ENCODE data around the gene LAMA4. TPM values are rescaled to one million over a fixed set of nuclear protein-coding genes. Genes with fewer than 3 reads are reported as not detected.

The LAMA4 gene
- polyA plus RNA-seq, 3 donors from 2014 or later = not detected

GRCh38 chr6:112172540-112172939 lies 81.8 kb downstream of the LAMA4 start:
- no peaks in the 10 kb centered on the region for H3K4me1 Mint-ChIP-seq
- no peak overlapping the region for H3K4me3 Mint-ChIP-seq
- peaks cover 0 to 2% (median 0%) of the 10 kb centered on the region in 6 donors for H3K9me3 Mint-ChIP-seq
- H3K27ac Mint-ChIP-seq = no peak overlapping the region
- H3K36me3 Mint-ChIP-seq = no peaks in the 10 kb centered on the region
- DNase-seq = no peak
- peaks cover 0 to 17% (median 3%) of the 10 kb centered on the region in 3 donors for H3K27me3 Mint-ChIP-seq (ENCODE audit: low read depth in 3 of 3)

- no peak overlapping the region for H3K27ac Mint-ChIP-seq
- no peak for DNase-seq
- H3K9me3 Mint-ChIP-seq = peaks cover 0 to 2% (median 0%) of the 10 kb centered on the region in 6 donors
- H3K27me3 Mint-ChIP-seq (ENCODE audit: low read depth in 3 of 3) = peaks cover 0 to 17% (median 9%) of the 10 kb centered on the region in 3 donors
- H3K36me3 Mint-ChIP-seq = no peaks in the 10 kb centered on the region
- H3K4me3 Mint-ChIP-seq = no peak overlapping the region
- no peaks in the 10 kb centered on the region for H3K4me1 Mint-ChIP-seq
These were observed 84.8 kb downstream of the LAMA4 start for GRCh38 chr6:112169541-112169940.

DNA sequence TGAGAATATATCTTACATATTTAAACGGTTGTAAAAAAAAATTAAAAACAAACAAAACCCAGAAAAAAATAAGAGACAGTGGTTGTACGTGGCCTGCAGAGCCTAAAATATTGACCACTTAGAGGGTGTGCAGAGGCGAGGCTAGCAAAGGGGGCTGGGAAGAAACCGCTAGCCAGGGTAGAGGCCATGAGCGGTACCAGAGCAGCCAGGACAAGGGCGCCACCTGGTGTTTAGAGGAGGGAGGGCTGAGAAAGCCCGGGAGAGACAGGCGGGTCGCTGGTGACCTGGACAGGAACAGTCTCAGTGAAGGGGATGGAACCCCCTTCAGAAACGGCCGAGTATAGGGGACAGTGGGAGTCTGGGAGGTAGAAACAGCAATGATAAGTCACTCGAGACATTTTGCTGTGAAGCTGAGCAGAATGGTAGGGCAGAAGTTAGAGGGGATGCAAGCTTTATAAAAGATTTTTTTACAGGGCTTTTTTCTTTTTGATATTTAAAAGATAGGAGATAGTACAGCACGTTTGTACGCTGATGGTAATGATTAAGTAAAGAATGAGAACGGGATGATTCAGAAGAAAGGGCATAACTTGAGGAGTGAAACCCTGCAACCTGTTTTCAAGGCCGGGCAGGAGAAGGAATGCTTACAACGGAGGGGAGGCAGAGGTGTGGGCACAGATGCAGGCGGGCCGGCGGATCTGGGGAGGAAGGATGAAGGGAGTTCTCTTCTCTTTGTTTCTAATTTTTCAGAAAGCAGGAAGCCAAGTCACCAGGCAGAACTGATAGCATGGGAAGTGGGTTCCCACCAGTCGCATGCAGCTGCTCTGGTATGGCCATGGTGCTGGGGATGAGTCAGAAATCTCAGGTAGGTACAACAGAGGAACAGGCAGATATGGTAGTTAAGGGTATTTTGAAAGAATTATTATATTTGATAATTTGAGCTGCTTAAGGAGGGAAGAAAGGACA lies 90.8 kb downstream of the LAMA4 start:
- Mint-ChIP-seq H3K9me3 (no peaks in the 10 kb centered on the region), H3K4me1 (peaks cover 6% of the 10 kb centered on the region in 2 donors), H3K27me3 (ENCODE audit: low read depth in 3 of 3) (peaks cover 6 to 36% (median 24%) of the 10 kb centered on the region in 3 donors), H3K36me3 (no peaks in the 10 kb centered on the region), H3K4me3 (peak overlapping the region in 1 of 5 donors; percentile 28), H3K27ac (no peak overlapping the region)
- DNase-seq = peak; percentile 47 to 63 (median 53)

DNA sequence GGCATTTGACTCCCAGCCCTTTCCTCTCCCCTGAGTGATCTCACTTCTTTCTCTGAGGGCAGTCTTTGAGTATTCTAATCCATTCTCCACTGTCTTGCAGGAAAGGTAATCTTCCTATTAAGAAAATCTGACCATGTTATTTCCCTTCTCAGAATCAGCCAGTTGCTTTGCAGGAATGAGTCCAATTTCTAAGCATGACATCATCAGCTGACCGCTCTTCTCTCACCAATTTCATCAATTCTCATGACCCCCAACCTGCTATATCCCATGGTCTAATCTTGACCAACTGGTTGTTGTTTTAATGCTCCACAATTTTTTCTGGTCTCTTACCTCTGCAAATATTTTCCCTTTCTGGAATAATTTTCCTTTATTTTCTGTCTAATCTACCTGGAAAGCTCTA lies 93.6 kb downstream of the LAMA4 start:
- Mint-ChIP-seq H3K36me3 (no peaks in the 10 kb centered on the region), H3K27me3 (ENCODE audit: low read depth in 3 of 3) (peaks cover 8 to 29% (median 25%) of the 10 kb centered on the region in 3 donors), H3K4me1 (peaks cover 6% of the 10 kb centered on the region in 2 donors), H3K27ac (no peak overlapping the region), H3K9me3 (no peaks in the 10 kb centered on the region), H3K4me3 (no peak overlapping the region)
- DNase-seq = no peak

DNA sequence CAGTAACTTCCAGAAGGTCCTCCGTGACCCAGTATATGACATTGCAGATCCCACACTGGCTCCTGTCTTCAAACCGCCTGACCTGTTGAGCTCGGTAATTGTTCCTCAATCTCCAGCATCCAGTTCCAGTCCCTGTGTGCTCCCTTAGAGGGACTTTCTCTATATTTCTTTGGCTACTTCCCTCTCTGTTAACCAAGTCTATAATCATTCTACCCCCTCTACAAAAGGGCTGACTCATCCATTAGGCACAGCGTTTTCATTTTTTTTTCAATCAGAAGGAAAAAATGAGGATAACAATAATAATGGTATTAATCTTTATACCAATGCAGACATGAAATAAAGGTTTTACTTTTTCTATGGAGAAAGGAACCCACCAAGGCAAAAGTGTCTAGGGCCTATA lies 97.7 kb downstream of the LAMA4 start:
- DNase-seq = no peak
- H3K9me3 Mint-ChIP-seq = no peaks in the 10 kb centered on the region
- no peak overlapping the region for H3K4me3 Mint-ChIP-seq
- no peaks in the 10 kb centered on the region for H3K36me3 Mint-ChIP-seq
- H3K27me3 Mint-ChIP-seq (ENCODE audit: low read depth in 3 of 3) = peaks cover 4 to 19% (median 7%) of the 10 kb centered on the region in 3 donors
- H3K27ac Mint-ChIP-seq = no peak overlapping the region
- H3K4me1 Mint-ChIP-seq = no peaks in the 10 kb centered on the region

GRCh38 chr6:112155886-112156285 lies 98.5 kb downstream of the LAMA4 start:
- no peak for DNase-seq
- no peak overlapping the region for H3K27ac Mint-ChIP-seq
- no peaks in the 10 kb centered on the region for H3K4me1 Mint-ChIP-seq
- H3K36me3 Mint-ChIP-seq = no peaks in the 10 kb centered on the region
- peaks cover 6 to 19% (median 6%) of the 10 kb centered on the region in 3 donors for H3K27me3 Mint-ChIP-seq (ENCODE audit: low read depth in 3 of 3)
- no peaks in the 10 kb centered on the region for H3K9me3 Mint-ChIP-seq
- no peak overlapping the region for H3K4me3 Mint-ChIP-seq

DNA sequence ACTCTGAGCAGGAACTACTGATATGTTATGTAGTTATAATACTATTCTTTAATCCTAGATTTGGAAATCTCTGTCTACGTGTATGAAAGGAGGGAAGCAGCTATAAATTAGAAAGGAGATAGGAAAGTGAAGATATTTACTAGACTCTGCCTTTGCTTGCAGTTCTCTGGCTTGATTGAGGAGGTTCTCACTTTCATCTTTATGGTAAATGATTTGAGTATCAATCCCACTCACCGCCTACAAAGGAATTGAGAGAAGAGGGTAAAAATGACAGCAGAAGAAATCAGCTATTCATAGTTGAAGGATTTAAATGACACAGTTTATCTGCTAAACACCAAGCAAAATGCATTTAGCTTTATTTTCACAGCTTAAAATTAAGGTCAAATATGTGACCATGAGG lies 99.7 kb downstream of the LAMA4 start:
- peaks cover 8 to 16% (median 8%) of the 10 kb centered on the region in 3 donors for H3K27me3 Mint-ChIP-seq (ENCODE audit: low read depth in 3 of 3)
- H3K9me3 Mint-ChIP-seq = no peaks in the 10 kb centered on the region
- no peaks in the 10 kb centered on the region for H3K4me1 Mint-ChIP-seq
- no peak for DNase-seq
- no peaks in the 10 kb centered on the region for H3K36me3 Mint-ChIP-seq
- no peak overlapping the region for H3K4me3 Mint-ChIP-seq
- H3K27ac Mint-ChIP-seq = no peak overlapping the region

DNA sequence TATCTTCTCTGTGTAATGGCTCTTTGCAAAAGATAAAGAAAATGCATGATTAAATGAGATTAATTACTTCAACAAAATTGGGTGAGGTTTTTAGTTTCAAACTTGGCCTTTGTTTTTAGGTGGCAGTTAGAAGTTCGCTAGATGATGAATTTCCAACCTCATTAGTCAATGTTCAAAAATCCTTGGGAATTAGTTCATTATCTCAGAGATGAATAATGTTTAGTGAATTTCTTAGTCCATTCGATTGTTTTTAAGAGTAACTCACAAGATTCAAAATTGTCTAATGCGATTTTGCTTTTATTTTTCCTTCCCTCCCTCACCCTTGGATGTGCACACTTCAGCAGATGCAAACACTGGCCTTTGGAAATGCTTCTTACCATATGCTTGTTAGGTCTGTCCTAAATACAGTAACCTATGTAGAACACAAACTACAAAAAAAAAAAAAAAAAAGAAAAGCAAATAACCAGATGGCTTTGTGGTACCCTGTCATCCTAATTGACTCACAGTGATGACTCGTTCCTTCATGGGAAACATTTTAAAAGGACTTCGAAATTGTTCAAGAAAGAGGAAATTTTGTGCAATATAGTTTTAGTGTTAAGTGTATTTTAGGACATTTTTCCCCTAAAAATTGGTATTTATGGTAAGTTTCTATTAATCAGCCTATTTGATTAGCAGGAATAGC lies 100.3 kb downstream of the LAMA4 start:
- no peak for DNase-seq
- Mint-ChIP-seq H3K4me1 (no peaks in the 10 kb centered on the region), H3K27ac (no peak overlapping the region), H3K9me3 (no peaks in the 10 kb centered on the region), H3K4me3 (no peak overlapping the region), H3K27me3 (ENCODE audit: low read depth in 3 of 3) (peaks cover 8 to 15% (median 8%) of the 10 kb centered on the region in 3 donors), H3K36me3 (no peaks in the 10 kb centered on the region)

- H3K27me3 Mint-ChIP-seq (ENCODE audit: low read depth in 3 of 3) = peaks cover 6 to 11% (median 6%) of the 10 kb centered on the region in 3 donors
- H3K27ac Mint-ChIP-seq = no peak overlapping the region
- no peaks in the 10 kb centered on the region for H3K4me1 Mint-ChIP-seq
- no peaks in the 10 kb centered on the region for H3K9me3 Mint-ChIP-seq
- H3K4me3 Mint-ChIP-seq = no peak overlapping the region
- no peak for DNase-seq
- no peaks in the 10 kb centered on the region for H3K36me3 Mint-ChIP-seq
These were observed 104.0 kb downstream of the LAMA4 start for GRCh38 chr6:112150363-112150762.

- DNase-seq = no peak
These were observed 104.6 kb downstream of the LAMA4 start for GRCh38 chr6:112149719-112150263.

DNA sequence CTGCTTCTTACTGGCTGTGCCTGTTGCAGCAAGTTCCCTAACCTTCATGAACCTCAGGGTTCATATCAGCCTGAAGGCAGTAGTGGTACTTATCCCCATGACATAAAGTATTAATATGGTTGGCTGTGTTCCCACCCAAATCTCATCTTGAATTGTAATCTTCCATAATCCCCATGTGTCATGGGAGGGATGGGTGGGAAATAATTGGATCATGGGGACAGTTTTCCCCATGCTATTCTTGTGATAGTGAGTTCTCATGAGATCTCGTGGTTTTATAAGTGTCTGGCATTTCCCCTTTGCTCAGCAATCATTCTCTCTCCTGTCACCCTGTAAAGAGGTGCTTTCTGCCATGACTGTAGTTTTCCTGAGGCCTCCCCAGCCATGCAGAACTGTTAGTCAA lies 105.1 kb downstream of the LAMA4 start:
- no peaks in the 10 kb centered on the region for H3K9me3 Mint-ChIP-seq
- no peak for DNase-seq
- no peaks in the 10 kb centered on the region for H3K4me1 Mint-ChIP-seq
- H3K36me3 Mint-ChIP-seq = no peaks in the 10 kb centered on the region
- peaks cover 4 to 11% (median 6%) of the 10 kb centered on the region in 3 donors for H3K27me3 Mint-ChIP-seq (ENCODE audit: low read depth in 3 of 3)
- H3K4me3 Mint-ChIP-seq = no peak overlapping the region
- no peak overlapping the region for H3K27ac Mint-ChIP-seq

More at GRCh38 chr6:112149719-112150263, 104.6 kb downstream of the LAMA4 start:
- Mint-ChIP-seq H3K4me3 (no peak overlapping the region), H3K9me3 (no peaks in the 10 kb centered on the region), H3K27ac (no peak overlapping the region), H3K36me3 (no peaks in the 10 kb centered on the region), H3K27me3 (ENCODE audit: low read depth in 3 of 3) (peaks cover 6 to 11% (median 6%) of the 10 kb centered on the region in 3 donors), H3K4me1 (no peaks in the 10 kb centered on the region)

GRCh38 chr6:112148103-112148502 lies 106.3 kb downstream of the LAMA4 start:
- H3K9me3 Mint-ChIP-seq = no peaks in the 10 kb centered on the region
- H3K27ac Mint-ChIP-seq = no peak overlapping the region
- no peak for DNase-seq
- no peaks in the 10 kb centered on the region for H3K36me3 Mint-ChIP-seq
- H3K4me1 Mint-ChIP-seq = no peaks in the 10 kb centered on the region
- no peak overlapping the region for H3K4me3 Mint-ChIP-seq
- peaks cover 4 to 12% (median 5%) of the 10 kb centered on the region in 3 donors for H3K27me3 Mint-ChIP-seq (ENCODE audit: low read depth in 3 of 3)

GRCh38 chr6:112145080-112145573 lies 109.2 kb downstream of the LAMA4 start:
- Mint-ChIP-seq H3K27ac (no peak overlapping the region), H3K4me3 (no peak overlapping the region), H3K4me1 (no peaks in the 10 kb centered on the region), H3K27me3 (ENCODE audit: low read depth in 3 of 3) (peaks cover 0 to 8% (median 2%) of the 10 kb centered on the region in 3 donors), H3K9me3 (no peaks in the 10 kb centered on the region), H3K36me3 (no peaks in the 10 kb centered on the region)
- DNase-seq = no peak

Data from immature natural killer cell (primary cell).